Activated gamma-delta T cell (primary cell): ENCODE data around the gene SPI1.

ENCODE experiments used
- DNase-seq: peaks from one replicate; lab custom pipeline; 2025; lab: John Stamatoyannopoulos, UW

The SPI1 gene

DNA sequence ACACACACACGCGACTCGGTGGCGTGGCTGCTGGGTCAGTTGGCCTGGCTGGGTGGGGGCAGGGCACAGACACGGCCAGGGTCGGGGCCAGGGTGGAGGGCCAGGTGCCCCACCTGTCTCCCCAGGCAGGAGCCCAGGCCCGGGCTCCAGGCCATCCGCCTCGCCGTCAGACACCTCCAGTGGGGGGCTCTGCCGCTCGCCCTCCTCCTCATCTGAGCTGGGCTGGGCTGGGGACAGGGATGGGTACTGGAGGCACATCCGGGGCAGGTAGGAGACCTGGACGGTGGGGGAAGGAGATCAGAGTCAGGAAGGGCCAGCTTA is 19.7 kb downstream of the SPI1 start:
- no peak for DNase-seq

DNA sequence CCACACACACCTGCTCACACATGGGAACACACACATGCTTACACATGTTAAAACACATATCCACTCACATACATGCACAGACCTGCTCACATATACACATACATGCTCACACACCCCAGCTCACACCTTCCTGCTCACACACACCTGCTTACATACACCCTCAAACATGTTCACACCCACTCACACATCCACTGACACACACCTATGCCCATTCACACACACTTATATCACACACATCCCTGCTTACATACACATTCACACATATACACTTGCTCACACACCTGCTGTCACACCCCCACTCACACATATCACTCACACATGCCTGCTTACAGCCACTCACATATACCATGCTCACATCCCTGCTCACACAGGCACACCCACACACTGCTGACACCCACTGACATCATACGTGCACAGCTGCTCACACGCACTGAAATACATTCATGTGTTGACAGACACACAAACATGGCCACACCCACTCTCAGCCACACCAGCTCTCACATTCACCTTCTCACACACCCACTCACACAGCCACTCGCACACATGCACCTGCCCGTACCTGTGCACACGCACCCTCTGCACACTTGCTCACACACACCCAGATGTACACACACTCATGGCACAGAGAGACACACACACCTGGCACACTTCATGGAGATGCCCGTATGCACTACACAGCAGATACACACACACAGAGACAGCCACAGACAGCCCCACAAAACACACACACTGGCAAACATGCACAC is 20.2 kb downstream of the SPI1 start:
- no peak for DNase-seq

DNA sequence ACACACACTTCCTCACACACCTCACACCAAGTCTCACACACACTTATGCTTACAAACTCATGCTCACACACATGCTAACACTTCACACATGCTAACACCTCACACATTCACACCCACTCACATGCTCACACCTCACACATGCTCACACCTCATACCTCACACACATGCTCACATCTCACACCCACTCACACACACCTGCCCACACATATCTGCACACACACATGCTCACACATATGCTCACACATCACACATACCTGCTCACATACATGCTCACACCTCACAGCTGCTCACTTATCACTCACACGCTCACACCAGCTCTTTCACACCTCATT is 21.4 kb downstream of the SPI1 start:
- no peak for DNase-seq

DNA sequence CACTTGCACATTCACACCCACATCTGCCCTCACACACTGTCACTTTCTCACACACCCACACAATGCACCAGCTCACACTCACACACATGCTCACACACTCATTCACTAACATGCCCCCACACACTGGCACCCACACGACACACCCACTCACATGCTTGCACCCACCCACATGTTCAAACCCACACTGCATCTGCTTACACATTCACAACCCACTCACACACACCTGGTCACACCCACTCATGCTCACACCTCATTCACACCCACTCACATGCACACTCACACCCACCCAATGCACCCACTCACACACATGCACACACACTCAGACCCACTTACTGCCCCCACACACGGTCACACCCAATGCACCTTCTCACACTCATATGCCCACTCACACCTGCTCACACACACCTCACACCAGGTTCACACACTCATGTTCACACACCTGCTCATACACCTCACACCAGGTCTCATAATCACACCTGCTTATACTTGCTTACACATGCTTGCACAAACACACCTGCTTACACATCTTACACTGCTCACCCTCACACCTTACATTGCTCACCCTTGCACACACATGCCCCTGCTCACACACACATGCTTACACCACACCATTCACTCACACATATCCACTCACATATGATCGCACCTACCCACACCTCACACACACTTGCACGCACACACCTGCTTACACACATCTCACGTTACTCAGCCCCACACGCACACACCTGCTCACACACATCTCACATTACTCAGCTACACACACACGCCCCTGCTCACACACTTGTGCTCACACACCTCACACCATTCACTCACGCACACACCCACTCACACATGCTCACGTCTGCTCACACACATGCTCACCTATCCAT is 22.0 kb downstream of the SPI1 start:
- DNase-seq: no peak

DNA sequence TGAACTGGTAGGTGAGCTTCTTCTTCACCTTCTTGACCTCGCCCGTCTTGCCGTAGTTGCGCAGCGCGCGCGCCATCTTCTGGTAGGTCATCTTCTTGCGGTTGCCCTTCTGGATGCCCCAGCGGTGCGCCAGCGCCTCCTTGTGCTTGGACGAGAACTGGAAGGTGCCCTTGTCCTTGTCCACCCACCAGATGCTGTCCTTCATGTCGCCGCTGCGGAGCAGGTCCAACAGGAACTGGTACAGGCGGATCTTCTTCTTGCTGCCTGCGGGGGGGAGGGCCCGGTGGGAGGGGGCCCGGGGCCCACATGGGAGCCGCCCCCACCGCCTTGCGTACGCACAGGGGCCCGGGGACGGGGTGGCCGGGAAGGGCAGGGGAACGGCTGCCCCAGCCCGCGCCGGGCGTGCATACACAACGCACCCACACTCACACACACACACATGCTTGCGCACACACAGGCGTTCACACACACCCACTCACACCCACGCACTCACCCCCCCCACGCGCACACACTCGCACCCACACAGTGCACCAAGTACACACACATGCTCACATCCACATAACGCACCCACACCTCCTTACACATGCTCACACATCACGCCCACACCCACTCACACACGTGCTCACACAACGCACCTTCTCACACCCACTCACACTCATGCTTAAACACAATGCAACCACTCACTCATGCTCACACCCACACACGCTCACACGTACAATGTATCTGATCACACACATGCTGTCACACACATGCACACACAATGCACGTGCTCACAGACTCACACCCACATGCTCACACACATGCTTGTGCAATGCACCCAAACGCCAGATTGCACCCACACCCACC is 22.8 kb downstream of the SPI1 start:
- DNase-seq: no peak

DNA sequence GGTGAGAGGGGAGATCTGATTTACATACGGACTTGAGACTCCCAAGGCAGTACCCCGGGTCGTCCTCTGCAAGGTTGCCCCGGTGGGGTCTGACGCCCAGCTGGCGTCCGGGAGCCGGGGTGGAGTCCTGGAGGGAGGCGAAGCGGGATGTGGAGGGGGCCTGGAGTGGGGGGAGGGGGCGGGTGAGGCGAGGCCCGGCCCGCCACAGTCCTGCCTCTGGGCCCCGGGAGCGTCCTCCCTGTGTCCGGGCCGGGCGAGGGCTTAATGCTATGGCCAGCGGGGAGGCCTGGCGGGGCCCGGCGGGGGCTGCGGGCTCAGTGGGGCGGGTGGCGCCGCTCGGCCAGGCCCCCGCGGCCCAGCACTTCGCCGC is 23.4 kb downstream of the SPI1 start:
- DNase-seq: no peak

DNA sequence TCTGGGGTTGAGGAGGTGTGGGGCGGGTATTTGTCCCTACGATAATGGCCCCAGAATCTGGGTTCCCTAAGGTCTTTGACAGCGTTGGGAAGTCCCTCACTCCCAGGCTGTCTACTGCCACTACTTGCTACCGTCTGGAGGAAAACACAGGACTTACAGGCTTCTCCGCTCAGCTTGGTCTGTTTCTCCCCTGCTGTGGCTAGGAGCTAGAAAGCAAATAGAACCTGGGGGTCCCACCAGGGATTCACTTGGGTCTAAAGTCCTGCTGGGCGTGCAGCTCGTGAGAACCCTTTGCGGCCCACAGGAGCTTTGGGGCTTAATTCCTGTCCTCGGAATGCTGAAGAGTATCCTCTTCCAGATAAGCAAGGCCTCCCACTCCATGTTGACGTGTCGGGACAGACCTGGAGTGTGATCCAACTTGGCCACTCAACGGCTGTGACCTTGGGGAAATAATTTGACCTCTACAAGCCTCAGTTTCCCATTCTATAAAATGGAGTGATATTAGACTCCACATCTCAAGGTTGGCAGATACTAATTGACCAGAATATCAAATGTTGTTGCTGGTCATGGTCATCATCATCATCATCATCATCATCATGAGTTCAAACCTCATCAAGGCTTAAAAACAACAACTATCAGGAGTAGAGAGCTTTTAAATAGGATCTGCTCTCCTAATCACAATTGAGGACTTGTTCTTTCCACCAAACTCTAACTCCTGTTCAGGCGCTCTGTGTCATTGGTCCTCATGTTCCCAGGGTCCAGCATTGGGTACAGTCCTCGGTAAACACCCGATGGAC is 24.2 kb downstream of the SPI1 start:
- no peak for DNase-seq

GRCh38 chr11:47352556-47352955 is 25.8 kb downstream of the SPI1 start, which contains the start of gene MYBPC3:
Gene MYBPC3 (minus strand): TSS chr11:47352702. CDS start chr11:47352647, 55 bp downstream.
- DNase-seq: no peak

- no peak for DNase-seq
These were observed 26.9 kb downstream of the SPI1 start for GRCh38 chr11:47351156-47352126.

GRCh38 chr11:47350315-47350714 is 28.0 kb downstream of the SPI1 start:
- DNase-seq: no peak

DNA sequence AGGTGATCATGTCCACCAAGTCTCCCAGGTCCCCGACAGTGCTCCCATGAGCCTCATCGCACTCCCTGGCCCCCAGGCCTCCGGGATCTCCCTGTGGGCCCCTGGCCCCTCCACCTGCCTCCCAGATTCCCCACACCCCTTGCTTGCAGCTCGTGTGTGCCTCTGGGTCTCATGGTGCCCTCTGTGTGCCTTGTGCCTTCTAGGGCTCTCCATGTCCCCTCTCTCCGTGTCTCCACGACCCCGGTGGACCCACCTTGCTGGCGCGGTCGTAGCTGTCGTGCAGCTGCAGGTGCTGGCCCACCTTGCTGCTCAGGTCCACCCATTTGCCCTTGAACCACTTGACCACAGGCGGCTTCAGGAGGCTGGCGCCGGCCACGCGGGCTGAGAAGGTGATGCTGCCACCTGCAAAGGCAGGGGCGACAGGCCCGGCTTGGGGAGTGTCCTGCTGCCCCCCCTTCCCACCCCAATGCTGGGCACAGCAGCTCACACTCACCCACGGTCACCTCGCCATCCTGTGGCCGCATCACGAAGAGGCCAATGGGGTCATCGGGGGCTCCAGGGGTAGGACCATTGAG is 28.7 kb downstream of the SPI1 start:
- DNase-seq: no peak

DNA sequence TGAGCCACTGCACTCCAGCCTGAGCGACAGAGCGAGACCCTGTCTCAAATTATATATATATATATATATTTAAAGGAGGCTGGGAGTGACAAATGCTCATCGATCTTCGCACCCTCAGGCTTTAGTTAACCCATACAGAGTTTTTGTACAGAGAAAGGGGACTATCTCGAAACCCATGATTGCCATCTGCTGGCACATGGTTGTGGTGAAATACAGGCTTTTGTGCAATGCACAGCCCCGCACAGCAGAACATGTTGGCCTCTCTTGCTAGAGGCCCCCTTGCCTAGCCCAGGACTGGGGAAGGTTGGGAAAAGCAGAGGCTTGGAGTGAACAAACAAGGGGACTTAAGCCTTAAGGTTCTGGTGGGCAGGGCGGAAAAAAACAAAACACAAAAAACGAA is 29.5 kb downstream of the SPI1 start:
- DNase-seq: no peak

DNA sequence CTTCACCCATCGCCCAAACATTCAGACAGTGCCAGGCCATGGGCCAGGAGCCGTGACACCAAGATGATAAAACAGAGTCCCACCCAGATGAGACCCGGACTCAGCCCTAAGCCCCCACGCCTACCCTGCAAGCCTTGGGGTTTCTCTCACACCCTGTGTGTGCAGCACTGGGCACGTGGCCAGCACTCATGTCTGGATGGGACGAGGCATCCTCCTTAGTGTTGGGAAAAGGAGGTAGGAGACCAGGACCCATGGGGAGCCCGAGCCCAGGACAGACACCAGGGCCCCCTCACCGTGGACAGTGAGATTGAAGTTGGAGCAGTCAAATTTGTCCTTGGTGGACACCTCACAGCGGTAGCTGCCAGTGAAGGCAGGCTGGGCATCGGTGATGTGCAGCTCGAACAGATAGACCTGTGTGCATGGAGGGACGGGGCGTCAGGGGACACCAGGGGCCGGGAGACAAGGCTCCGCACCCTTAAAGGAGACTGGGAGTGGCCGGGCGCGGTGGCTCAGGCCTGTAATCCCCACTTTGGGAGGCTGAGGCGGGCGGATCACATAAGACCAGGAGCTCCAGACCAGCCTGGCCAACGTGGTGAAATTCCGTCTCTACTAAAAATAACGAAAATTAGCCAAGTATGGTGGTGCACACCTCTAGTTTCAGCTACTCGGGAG is 30.1 kb downstream of the SPI1 start:
- DNase-seq: no peak

DNA sequence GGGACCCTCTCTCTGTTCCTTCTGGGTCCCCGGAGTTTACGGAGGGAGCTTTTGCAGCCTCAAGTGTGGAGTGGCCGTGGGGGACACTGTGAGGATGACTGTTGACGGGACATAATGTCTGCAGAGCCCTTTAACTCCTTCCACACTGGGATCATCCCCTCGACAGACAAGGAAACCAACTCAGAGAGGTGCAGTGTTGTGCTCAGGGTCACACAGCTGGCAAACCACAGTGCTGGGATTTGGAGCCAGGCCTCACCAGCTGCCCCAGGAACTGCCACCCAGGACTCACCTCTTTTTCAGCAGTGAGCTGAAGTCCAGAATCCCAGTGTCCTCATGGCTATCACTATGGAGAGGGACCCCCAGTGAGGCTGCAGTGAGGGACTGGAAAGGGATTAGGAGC is 31.2 kb downstream of the SPI1 start:
- DNase-seq: no peak

- no peak for DNase-seq
These were observed 32.3 kb downstream of the SPI1 start for GRCh38 chr11:47345890-47346563.

DNA sequence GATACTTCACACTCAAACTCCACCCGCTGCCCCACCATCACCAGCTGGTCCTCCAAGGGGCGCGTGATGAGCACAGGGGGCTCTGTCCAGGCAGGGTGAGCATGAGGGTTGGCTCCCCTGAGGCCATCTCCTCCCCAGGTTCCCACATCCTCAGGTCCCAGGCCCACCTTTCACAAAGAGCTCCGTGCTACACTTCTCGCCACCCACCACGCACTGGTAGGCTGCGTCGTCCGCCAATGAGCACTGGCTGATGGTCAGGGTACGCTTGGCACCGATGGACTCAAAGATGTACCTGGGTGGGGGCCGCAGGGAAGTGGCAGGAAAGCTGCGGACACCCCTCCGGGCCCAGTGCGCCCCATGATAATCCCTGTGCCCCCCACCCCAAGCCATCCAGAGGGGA is 35.5 kb downstream of the SPI1 start:
- no peak for DNase-seq

DNA sequence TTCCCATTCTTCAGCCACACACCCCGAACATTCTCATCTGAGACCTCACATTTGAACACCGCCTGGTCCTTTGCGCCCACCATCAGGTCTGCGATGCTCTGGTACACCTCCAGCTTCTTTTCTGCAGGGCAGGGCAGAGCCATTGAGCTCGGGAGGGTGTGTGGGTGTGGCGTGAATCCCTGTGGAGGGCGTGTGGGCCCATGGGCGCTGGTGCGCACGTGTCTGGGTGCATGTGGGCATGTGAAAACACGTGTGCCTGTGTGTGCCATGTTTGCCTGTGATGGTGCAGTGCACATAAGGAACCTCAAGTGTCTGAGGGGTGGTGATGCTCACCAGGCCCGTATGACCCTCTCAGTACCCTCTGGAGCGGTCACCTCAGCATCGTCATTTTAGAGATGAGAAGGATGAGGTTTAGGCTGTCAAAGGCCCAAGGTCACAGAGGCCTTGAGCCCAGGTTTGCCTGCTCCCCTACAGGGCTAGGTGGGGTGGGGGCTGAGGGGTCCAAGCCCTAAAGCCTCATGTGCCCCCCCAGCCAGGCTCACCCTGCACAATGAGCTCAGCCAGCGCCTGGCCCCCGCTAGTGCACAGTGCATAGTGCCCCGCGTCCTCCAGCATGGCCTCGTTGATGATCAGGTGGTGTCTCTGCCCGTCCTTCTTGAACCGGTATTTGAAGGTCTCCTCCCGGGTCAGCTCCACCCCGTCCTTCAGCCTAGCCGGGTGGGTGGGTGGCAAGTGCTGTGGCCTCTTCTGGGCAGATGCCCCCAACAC is 36.1 kb downstream of the SPI1 start:
- DNase-seq: no peak
